ENCODE data around the gene CYB5RL.

DNA sequence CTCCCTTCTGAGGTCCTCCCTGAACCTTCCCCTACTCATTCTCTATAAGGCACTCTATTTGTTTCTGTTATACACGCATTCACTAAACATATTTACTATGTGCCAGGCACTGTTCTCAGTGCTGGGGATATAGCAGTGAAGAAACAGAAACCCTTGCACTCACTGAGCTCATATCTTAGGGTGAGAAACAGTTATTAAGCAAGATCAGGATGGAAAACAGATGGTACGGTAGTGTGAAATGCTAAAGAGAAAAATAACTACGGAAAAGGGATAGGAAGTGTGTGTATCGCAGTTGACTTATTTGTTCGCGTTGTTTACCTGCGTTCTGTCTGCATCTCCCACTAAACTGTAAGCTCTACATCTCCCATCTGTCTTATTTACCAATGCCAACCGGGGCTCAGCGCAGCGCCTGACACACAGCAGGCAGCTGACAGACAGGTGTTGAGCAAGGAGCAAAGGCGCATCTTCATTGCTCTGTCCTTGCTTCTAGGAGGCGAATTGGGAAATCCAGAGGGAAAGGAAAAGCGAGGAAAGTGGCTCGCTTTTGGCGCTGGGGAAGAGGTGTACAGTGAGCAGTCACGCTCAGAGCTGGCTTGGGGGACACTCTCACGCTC, 572 bp downstream of the CYB5RL start:
- TF ChIP-seq, protein P1, sequence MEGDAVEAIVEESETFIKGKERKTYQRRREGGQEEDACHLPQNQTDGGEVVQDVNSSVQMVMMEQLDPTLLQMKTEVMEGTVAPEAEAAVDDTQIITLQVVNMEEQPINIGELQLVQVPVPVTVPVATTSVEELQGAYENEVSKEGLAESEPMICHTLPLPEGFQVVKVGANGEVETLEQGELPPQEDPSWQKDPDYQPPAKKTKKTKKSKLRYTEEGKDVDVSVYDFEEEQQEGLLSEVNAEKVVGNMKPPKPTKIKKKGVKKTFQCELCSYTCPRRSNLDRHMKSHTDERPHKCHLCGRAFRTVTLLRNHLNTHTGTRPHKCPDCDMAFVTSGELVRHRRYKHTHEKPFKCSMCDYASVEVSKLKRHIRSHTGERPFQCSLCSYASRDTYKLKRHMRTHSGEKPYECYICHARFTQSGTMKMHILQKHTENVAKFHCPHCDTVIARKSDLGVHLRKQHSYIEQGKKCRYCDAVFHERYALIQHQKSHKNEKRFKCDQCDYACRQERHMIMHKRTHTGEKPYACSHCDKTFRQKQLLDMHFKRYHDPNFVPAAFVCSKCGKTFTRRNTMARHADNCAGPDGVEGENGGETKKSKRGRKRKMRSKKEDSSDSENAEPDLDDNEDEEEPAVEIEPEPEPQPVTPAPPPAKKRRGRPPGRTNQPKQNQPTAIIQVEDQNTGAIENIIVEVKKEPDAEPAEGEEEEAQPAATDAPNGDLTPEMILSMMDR (IDR thresholded peaks at IDR 0.05; ENCODE audit: insufficient read depth, low read depth, low read length): no peak
- no peak for TF ChIP-seq EZH2 (IDR thresholded peaks at IDR 0.05; ENCODE audit: insufficient read depth, low read length)

All from astrocyte (in vitro differentiated cells and primary cell).